GM21825 (cell line): ENCODE measurements around the gene GRIK1.

Experiments used
- ATAC-seq: cut with Tn5 transposase; IDR thresholded peaks from one replicate; pipeline ENCODE4 v1.9.1; 2021; ENCODE audit warnings: mild to moderate bottlenecking, moderate library complexity; ENCODE audit not compliant: unreplicated experiment

GRIK1 gene

DNA sequence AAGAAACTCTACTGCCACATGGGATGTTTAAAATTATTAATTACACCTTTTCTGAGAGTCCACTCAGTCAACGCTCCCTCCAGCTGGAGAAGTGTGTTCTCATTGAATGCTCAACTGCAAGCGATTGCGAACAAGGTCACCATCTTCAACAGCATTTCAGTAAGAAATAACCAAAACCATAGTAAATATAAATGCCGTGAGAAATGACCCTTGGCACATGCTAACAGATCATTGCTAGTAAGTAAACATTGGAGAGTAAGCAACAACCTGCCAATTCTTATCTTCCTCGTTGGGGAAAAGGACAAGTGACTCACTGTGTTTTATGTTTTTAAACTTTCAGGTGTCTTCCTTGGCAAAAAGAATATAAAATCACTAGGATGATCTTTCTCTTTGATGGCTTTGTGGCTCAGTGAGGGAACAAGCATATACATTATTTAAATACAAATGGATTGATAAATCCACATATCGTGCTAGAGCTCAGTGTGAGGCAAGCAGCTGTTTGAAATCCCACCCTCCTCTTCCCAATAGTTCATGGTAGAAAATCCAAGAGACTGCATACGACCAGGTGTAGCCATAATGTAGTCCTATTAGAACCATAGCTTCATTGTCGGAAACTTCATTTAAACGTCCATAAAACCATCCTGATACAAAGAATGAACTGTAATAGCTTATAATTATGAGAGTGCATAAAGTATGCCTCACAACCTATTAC, 214.6 kb downstream of the GRIK1 start:
- no peak for ATAC-seq

DNA sequence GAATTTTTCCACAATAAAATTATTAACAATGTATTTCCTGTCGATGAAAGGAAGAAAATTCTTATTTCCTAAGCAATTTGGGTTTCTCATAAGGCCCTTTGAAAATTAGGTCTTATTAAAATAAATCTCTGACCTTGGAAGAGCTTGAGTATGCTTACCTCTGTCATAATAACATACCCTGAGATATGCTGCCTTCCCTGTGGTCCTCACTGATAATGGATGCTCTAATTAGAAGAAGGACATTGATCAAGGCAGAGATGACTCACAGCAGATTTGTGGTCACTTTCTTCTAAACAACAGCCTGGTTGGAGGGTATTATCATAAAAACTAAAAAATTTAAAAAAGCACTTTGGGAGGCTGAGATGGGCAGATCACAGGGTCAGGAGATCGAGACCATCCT, 217.8 kb downstream of the GRIK1 start:
- ATAC-seq = no peak

DNA sequence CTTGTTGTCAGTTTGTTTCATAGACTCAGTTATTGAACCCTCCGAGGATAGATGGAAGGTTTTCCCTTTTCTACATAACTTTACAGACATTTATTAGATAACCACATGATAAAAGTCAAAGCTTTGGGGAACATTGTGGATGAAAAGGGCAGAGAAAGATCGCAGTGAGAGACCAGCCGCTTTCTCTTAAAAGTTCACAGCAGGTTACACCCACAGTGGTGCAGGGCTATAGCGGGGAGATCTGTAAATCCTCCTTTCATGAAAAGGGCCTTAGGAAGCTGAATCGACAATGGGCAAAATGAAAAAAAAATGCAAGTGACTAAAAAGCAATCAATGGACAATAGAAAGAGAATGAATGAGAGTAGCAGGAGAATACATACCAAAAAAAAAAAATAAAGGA, 218.6 kb downstream of the GRIK1 start:
- ATAC-seq = no peak

DNA sequence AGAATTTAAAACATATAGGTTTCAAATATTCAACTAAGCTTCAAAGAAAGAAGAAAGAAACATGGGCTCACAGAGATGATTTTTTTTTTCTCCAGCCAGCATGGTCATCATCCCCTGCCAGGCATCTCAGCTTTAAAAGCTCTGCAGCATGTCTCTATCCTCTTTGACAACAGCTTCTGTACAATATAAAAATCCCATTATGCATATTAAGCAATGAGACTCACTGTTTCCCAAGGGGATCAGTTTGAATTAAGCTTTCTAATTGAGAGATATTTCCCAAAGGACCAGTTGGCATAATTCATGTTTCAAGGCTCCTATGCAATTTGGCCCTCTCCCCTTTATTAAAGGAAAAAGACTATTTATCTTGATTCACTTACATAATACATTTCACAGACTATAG, 220.3 kb downstream of the GRIK1 start:
- no peak for ATAC-seq

DNA sequence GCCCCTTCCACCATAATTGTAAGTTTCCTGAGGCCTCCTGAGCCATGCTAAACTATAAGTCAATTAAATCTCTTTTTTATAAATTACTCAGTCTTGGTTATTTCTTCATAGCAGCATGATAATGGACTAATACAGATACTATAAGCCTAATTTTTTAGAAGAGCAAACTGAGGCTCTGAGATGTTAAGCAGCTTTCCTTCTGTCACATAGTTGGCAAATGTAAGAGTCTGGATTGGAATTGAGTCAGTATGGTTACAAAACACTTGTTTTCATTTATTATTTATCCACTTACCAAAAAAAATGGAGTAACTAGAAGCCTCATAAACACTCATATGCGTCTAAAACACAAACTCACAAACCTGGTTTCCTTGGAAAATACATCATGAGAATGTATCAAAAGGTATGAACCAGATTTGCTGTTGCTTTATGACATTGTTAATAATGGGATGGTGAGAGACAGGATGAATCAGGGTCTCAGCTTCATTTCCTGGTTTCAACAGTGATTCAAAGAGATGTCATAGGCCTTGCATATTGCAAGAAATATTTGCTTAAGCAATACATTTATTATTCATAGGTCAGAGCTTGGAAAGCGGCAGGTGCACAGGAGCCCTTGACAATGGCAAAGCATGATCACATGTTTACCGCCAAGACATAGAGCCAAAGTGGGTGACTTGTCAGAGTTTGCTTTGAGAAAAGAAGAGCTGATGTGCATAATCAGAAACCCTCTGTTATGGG, 221.5 kb downstream of the GRIK1 start:
- ATAC-seq = no peak

DNA sequence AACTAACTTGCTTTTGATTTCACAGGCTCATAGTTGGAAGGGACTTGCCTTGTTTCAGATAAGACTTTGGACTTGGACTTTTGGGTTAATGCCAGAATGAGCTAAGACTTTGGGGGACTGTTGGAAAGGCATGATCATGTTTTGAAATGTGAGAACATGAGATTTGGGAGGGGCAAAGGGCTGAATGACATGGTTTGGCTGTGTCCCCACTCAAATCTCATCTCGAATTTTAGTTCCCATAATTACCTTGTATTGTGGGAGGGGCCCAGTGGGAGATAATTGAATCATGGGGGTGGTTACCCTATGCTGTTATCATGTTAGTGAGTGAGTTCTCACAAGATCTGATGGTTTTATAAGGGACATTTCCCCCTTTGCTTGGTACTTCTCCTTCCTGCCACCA, 222.1 kb downstream of the GRIK1 start:
- no peak for ATAC-seq

DNA sequence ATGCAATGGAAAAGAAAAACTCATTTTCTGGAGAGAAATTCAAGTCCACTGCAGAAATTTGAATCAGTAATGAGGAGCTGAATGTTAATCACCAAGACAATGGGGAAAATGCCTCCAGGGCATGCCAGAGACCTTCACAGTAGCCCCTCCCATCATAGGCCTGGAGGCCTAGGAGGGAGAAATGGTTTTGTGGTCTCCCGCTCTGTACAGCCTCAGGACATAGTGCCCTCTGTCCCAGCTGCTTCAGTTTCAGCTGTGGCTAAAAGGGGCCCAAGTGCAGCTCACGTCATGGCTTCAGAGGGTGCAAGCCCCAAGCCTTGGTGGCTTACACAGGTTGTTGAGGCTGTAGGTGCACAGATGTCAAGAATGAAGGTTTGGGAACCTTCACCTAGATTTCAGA, 223.0 kb downstream of the GRIK1 start:
- no peak for ATAC-seq

DNA sequence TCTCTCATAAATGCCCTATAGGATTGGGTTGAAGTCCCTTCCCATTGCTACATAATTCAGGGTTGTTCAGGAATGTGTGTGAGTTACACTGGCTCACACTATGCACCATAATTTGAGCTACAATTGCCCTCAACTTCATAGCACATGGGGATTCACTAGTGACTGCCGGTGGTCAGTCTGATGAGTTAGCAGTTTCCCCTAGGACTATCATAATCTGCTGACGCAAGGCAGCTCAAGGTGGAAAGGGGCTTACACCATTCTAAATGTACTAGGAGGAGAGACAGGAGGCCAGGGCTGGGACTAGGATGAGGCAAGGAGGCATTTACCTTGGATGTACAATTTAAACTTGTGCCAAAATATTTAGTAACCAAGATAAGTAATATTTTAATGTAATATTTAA, 224.7 kb downstream of the GRIK1 start:
- no peak for ATAC-seq

DNA sequence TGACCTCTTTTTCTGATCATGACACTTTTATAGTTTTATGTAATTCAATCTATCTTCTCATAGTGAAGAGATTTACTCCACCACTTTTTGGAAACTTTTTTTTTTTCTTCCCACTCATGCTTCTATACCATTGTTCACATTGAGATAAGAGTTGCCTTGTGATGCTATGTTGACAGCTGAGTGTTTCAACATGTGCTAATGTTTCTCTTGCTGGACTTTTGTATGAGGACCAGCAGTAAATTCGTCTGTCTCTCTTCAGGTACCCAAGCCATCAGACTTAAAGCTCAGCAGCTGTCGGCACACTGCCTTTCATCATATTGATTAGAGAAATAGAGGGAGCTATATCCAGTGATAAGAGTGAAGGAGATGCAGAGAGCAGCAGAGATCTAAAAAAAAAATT, 227.0 kb downstream of the GRIK1 start:
- no peak for ATAC-seq

DNA sequence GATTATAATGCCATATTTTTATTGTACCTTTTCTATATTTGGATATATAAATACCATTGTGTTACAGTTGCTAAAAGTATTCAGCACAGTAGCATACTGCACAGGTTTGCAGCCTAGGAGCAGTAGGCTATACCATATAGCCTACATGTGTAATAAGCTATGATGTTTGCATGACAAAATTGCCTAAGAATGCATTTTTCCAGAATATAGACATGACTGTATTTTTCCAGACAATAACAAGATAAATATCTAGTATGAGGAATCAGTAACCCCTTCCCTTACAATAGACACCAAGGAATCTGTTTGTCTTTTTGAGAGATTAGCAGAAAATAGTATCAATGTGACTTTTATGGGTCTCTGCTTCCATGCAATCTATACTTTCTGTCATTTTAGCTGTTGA, 228.6 kb downstream of the GRIK1 start:
- ATAC-seq = no peak

DNA sequence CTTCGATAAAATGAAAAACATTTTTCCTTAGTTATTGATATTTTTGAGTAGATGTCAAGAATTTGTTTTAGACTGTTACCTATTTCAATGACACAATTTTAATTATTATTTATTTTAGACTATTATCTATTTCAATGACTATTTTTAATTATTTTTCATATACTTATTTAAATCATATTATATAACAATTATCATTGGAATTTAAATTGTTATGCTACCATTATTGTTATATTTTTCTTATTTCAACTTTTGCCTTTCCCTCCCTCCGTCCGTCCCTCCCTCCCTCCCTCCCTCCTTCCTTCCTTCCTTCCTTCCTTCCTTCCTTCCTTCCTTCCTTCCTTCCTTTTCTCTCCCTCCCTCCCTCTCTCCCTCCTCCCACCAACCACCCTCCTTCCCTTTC, 229.3 kb downstream of the GRIK1 start:
- no peak for ATAC-seq

DNA sequence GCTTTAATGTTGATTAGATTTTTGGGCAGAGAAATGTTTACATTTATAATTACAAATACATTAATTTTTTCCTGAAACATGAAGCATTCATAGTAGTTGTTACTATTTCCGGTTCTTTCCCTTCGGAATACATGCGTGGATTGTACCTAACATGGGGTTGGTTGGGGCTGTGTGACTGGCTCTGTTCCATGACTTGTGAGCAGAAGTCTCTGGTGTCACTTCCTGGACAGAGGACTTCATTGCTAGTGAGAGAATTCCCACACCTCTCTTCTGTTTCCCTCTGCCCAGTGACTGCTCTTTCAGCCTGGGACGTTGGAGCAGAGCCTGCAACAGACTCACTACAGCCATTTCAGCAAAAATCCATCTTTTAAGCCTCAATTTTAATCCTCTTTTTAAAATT, 231.4 kb downstream of the GRIK1 start:
- no peak for ATAC-seq

DNA sequence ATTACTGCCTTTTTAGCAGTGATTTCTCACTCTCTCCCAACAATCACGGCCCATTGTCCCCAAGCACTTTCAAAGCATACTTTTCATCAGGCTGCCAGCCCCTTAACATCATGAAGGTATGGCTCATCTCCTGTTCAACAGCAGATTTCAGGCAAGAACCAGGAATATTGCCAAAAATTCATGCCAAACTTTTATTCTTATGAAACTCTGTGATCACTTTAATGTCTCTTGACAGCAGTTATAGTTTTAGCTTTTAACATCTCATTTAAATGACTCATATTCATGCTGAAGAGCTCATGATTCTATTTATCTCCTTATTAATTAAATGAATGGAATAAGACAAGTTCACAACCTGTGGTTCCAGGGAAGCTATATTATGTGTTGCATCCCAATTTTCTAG, 235.1 kb downstream of the GRIK1 start:
- no peak for ATAC-seq

DNA sequence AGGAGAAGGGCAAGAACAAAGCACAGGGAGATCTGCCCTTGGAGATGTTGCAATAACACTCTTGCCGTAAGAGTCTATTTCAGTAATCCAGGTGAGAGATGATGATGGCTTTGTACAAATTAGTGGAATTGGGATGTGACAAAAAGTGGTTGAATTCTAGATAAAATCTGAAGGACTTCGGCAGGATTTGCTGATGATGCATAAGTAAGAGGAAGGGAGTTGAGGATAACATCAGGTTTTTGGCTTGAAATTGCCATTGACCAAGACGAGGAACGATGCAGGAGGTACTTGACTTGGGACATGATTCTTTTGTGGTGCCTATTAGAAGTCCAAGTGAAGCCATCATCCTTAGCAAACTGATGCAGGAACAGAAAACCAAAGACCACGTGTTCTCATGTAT, 238.1 kb downstream of the GRIK1 start:
- ATAC-seq = no peak

DNA sequence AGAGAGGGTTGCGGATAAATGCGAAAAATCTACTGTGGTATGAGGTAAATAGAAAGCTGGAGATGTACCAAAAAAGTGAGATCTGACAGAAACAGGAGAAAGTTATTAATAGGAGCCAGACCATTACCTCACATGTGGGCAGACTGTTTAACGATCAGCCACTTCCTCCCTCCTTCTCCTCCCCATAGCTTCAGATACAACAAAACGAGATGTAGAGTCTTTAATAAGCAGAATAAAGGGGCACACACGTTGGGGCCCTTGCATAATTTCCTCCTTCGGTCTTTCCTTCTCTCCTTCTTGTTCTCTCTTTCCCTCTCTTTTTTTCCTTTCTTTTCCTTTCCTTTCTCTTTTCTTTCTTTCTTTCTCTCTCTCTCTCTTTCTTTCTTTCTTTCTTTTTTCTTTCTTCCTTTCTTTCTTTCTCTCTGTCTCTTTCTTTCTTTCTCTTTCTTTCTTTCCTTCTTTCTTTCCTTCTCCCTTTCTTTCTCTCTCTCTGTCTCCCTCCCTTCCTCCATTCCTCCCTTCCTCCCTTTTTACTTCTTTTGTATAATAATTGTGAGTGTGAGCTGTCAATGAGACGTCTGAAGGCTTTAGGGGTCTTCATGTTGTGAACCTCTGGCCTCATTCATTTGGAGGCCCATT, 242.1 kb downstream of the GRIK1 start:
- ATAC-seq = no peak

DNA sequence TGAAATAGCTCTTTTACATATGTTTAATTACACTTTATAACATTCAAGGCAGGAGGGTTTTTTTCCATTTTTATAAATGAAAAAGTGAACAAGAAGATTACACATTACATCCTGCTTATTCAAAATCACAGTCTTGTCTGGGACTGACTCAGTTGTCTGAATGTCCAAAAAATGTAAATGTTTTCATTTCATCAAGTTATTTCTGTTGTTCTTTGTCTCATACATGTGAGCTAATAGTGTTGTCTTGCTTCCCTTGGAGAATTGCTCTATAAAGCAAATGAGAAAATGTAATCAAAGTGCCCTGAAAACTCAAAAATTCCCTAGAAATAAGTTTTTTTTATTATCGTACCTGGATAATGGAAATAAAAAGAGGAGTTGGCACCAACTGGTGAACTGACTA, 242.9 kb downstream of the GRIK1 start:
- ATAC-seq = no peak

DNA sequence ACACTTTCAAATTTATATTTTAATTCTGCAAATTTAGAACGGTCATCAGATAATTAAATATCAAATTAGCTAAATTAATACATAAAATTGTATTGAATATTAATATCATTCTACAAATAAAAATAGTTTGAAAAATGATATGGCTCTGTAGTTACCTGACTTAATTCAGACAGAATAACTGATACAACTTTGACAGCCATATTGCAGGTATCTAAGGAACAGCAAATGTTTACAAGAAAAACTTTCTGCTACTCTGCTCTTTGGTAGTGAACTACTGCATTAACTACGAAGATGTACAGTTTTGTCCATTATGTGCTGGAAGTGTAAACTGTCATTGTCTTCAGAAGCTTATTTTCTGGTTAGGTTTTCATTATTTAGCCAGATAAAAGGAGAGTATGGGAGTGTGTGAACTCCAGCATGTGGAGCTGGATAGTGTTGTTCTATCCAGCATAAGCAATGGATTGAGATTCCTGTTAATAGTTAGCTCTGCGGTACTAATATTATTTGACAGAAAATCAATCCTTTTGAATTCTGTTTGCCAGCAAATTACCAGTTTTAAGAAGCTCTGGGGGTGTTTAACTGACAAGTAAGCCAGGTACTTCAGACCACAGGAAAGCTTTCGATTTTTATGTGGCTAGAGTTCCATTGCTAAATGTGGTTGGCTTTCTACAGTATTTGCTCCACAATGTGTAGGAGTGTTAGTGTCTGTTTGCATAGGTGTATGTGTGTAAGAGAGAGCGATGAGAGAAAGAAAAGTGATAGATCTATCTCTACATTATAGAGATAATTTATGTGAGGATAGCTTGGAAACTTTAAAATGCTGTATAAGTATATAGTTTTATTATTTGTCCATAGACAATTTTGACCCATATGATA, 247.9 kb downstream of the GRIK1 start:
- ATAC-seq = no peak

DNA sequence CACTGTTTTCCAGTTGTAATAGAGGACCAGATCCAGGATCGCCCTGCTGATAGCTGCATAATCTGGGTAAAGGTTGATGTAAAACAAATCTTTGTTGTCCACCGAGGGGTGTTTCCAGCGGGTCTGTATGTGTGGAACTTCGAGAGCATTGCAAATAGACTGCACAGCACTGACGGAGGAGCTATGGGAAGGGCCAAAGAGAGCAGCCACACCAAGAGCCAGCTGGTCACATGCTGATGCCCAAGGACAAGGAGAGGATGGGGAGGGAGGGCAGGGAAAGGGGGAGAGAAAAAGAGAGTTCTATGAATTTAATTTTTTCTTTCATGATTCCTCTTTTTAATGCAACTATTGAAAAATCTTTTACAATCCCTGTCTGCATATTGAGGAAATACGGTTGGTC, 250.0 kb downstream of the GRIK1 start:
- no peak for ATAC-seq

DNA sequence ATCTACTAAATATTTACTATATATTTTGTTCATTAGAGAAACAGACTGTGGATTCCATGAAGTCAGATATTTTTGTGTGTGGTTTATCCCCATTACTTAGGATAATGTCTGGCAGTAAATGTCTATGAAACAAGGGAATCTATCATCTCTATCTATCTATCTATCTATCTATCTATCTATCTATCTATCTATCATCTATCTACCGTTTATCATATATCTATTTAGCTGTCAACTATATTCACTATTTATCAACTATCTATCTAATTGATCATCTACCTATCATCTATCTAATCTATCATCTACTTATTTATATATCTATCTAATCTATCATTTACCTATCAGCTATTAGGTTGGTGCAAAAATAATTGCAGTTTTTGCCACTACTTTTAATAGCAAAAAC, 255.7 kb downstream of the GRIK1 start:
- ATAC-seq = no peak

DNA sequence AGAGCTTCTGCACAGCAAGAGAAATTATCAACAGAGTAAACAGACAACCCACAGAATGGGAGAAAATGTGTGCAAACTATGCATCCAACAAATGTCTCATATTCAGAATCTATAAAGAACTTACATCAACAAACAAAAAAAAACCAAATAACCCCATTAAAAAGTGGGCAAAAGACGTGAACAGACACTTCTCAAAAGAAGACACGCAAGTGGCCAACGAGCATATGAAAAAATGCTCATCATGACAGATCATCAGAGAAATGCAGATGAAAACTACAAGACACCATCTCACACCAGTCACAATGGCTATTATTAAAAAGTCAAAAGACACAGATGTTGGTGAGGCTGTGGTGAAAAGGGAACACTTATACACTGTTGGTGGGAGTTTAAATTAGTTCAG, 257.0 kb downstream of the GRIK1 start:
- no peak for ATAC-seq

DNA sequence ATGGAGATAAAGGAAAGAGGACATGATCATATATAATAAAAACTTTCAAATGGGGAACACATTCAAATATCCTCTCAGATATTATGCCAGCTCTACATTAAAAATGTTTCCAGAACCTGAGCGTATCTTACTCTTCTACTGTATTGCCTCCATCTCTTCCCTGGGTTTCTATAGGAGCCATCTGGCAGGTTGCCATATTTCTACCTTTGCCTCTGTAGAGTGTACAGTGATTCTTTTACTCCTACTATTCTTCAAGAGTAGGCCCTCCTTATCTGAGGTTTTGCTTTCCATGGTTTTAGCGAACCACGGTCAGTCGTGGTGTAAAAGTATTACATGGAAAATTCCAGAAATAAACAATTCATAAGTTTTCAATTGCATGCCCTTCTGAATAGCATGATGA, 259.5 kb downstream of the GRIK1 start:
- ATAC-seq = no peak
